OCI-LY3 (cell line): ENCODE data around the gene ACADVL.

Experiments
- H2AFZ ChIP-seq: fragments of 200-600, 300-600 bp; shearing (Covaris generic); 2 replicates; pipeline ENCODE4 v1.6.0; 2014; ENCODE audit warnings: antibody characterized with exemption, low read depth, low read length
- H3K27ac ChIP-seq: fragments of 200-600, 300-600 bp; sonication (generic); 2 replicates; pipeline ENCODE4 v1.5.1; 2014; ENCODE audit warnings: mild to moderate bottlenecking, low read length, moderate library complexity, mixed read lengths
- H3K27me3 ChIP-seq: fragments of 200-600, 300-600 bp; sonication (generic); 2 replicates; pipeline ENCODE4 v1.6.1; 2014; ENCODE audit warnings: low read depth, low read length, mixed read lengths
- H3K36me3 ChIP-seq: fragments of 200-600, 300-600 bp; sonication (generic); replicated peaks from 2 replicates; pipeline ENCODE3; 2014; ENCODE audit warnings: low read depth, low read length, mixed read lengths
- H3K4me1 ChIP-seq: fragments of 300-600, 200-600 bp; sonication (generic); 2 replicates; pipeline ENCODE4 v1.6.1; 2014; ENCODE audit warnings: low read length, mixed read lengths
- H3K4me2 ChIP-seq: fragments of 200-600, 300-600 bp; sonication (generic); 2 replicates; pipeline ENCODE4 v1.6.1; 2014; ENCODE audit warnings: low read length, mixed read lengths
- H3K4me3 ChIP-seq: fragments of 300-600, 200-600 bp; sonication (generic); 2 replicates; pipeline ENCODE4 v1.5.1; 2014; ENCODE audit warnings: antibody characterized with exemption, mild to moderate bottlenecking, low read length, moderate library complexity
- H3K79me2 ChIP-seq: fragments of 300-600, 200-600 bp; shearing (Covaris generic); 2 replicates; pipeline ENCODE4 v1.6.1; 2014; ENCODE audit warnings: mild to moderate bottlenecking, low read length, mixed read lengths
- H3K9ac ChIP-seq: fragments of 300-600, 200-600 bp; shearing (Covaris generic); 2 replicates; pipeline ENCODE4 v1.6.0; 2014; ENCODE audit warnings: mild to moderate bottlenecking, low read length, moderate library complexity
- H3K9me3 ChIP-seq: fragments of 200-600, 300-600 bp; shearing (Covaris generic); 2 replicates; pipeline ENCODE4 v1.6.1; 2014; ENCODE audit warnings: low read length, mixed read lengths; ENCODE audit not compliant: insufficient read depth
- H4K20me1 ChIP-seq: fragments of 200-600, 300-600 bp; sonication (generic); 2 replicates; pipeline ENCODE4 v1.6.1; 2016; ENCODE audit warnings: low read length, mixed read lengths; ENCODE audit not compliant: insufficient read depth
- CTCF ChIP-seq: fragments of 200-600, 300-600 bp; sonication (generic); IDR thresholded peaks from 2 replicates; pipeline ENCODE4 v1.5.1; 2014; ENCODE audit warnings: antibody characterized with exemption, low read length, low read depth
- EZH2phosphoT487 ChIP-seq: fragments of 200-600 bp; shearing (Covaris generic); IDR thresholded peaks from 2 replicates; pipeline ENCODE4 v1.6.1; 2018; ENCODE audit warnings: antibody characterized with exemption, mixed run types, low read depth

ACADVL gene

GRCh38 chr17:7239091-7240027 is 19.6 kb downstream of the ACADVL start, which contains the start of gene PHF23:
Gene PHF23 (minus strand): TSS chr17:7239457. CDS start chr17:7239279, 178 bp downstream.
- Histone ChIP-seq H3K4me2 (peak within 1 kb of the TSS; percentile 96), H3K4me1 (peaks cover 31% of the 10 kb centered on the region), H4K20me1 (peaks cover 5% of the 10 kb centered on the region), H3K27ac (peak within 1 kb of the TSS; percentile 93), H3K4me3 (peak within 1 kb of the TSS; percentile 100), H3K27me3 (no peaks in the 10 kb centered on the region), H3K9me3 (no peaks in the 10 kb centered on the region), H2AFZ (no peak within 1 kb of the TSS), H3K9ac (peak within 1 kb of the TSS; percentile 100), H3K79me2 (peaks cover 48% of the 10 kb centered on the region), H3K36me3 (peaks cover 14% of the 10 kb centered on the region)
- TF ChIP-seq EZH2phosphoT487 = no peak
- TF ChIP-seq CTCF = no peak

GRCh38 chr17:7240375-7240774 is 20.6 kb downstream of the ACADVL start:
- Histone ChIP-seq H2AFZ (no peak overlapping the region), H3K27ac (peak overlapping the region; percentile 86), H3K9ac (peak overlapping the region; percentile 58), H3K36me3 (peaks cover 13% of the 10 kb centered on the region), H4K20me1 (peaks cover 5% of the 10 kb centered on the region), H3K4me2 (peak overlapping the region; percentile 96), H3K4me3 (peak overlapping the region; percentile 94), H3K27me3 (no peaks in the 10 kb centered on the region), H3K4me1 (peaks cover 31% of the 10 kb centered on the region), H3K9me3 (no peaks in the 10 kb centered on the region), H3K79me2 (peaks cover 48% of the 10 kb centered on the region)
- no peak for TF ChIP-seq EZH2phosphoT487
- no peak for TF ChIP-seq CTCF

DNA sequence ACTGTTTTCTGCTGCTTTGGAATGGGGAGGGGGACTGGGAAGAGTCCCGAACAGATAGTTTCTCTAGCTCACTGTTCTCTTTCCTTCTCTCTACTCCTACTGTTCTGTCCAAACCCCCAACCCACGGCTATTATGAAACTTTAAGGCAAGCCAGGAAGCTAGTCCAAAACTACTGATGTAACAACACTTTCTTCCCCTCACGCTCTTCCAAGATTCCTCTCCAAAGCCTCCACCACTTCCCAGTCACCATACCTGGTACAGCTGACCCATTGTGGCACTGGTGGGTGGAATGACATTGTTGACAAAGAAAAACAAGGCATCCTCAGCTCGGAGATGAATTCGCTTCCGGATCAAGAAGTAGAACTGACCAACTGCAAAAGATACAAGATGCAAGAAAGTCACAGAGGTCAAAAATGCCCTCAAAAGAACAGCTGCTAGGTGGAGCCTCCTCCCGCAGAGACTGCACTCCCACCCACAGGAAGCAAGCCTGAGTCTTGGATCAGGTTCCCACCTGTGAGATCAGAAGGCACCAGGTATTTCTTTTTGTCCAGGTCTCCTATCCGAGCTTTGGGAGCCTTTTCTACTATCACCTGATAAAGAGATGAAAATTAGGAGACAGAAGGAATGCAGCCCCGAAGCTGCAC is 21.5 kb downstream of the ACADVL start:
- Histone ChIP-seq H3K27me3 (no peaks in the 10 kb centered on the region), H2AFZ (no peak overlapping the region), H3K4me2 (peak overlapping the region; percentile 96), H3K27ac (peak overlapping the region; percentile 86), H3K9ac (peak overlapping the region; percentile 89), H3K4me1 (peaks cover 31% of the 10 kb centered on the region), H3K36me3 (peaks cover 7% of the 10 kb centered on the region), H4K20me1 (peaks cover 5% of the 10 kb centered on the region), H3K9me3 (no peaks in the 10 kb centered on the region), H3K79me2 (peaks cover 47% of the 10 kb centered on the region), H3K4me3 (peak overlapping the region; percentile 94)
- TF ChIP-seq EZH2phosphoT487 = no peak
- TF ChIP-seq CTCF = no peak
